A549 treated with CORT108297 at 1 μM for 4 hours (cell line): ENCODE data around the gene TIAM1. TPM values are rescaled to one million over a fixed set of nuclear protein-coding genes. Genes with fewer than 3 reads are reported as not detected.

Experiments used
- total RNA-seq: library from RNA; stranded (reverse); fragments of 200-300 nt; extraction: Qiagen RNA extraction; gene quantifications from 5 replicates; pipeline ENCODE4 v1.2.3, GENCODE V29; 2022

The TIAM1 gene
- total RNA-seq, result 0.51 to 0.74 TPM (median 0.55 TPM) in 5 replicates

DNA sequence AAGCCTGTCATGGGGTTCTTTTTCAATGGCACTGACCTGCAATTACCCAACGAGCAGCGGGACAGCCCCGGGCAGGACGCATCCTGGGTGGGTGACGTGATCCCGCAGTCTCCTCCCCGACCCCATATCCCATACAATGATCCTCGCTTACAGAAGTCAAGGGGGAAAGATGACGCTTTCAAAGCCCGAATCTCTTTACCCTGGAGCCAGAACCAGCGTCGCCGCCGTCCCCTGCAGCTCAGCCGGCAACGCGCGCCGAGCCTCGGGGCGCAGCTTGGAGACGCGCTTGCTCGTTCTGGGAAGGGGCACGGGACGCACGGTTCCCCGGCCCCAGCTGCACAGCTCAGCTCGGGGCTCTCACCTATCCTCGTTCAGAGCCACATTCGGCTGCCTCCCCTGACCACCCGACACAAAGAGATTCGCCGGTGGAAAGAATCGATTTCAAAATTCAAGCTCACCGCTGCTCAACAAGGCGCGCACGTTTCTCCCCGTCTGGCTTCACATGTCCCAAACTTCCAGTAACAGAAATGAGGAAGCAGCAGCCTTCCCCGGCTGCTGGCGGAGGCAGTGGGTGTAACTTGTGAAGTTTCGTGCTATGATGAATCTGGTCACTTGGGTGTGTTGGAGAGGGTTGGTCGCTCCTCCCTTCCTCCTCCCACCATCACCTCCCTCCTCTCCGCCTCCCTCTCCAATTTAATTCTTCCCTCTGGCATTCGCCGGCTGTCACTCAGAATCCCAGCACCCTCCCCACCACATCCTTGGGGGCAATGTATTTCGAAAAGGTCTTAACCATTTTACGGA lies at the start of gene TIAM1:
Gene TIAM1 (minus strand): TSS at position 582 of the 801 bp plus-strand sequence. CDS start 77,289 bp downstream, outside the sequence.

